Gastrocnemius medialis (tissue), 4 donors: ENCODE measurements around the gene TMEM87B. TPM values are rescaled to one million over a fixed set of nuclear protein-coding genes. Genes with fewer than 3 reads are reported as not detected.
"Not testable (repeated sequence)": the region's sequence is repeated elsewhere in the genome, so short reads cannot be mapped to it uniquely, and the experiment has no call there.

ENCODE experiments used
- ATAC-seq, 2 donors: fragments of 150-250 bp; one replicate each; pipeline ENCODE4 v1.9.1; 2016
- DNase-seq, 2 donors: peaks; one replicate each; pipeline ENCODE4 v3.0.0-alpha.2; 2019
- H3K27ac ChIP-seq, 4 donors: fragments of 200-600 bp; sonication (generic); 1 replicate in 1 of 4; 2 replicates in 3 of 4; pipeline ENCODE4 v1.5.1; 2016 to 2018; ENCODE audit warnings: mild to moderate bottlenecking in 2 of 4, moderate library complexity in 1 of 4
- H3K27me3 ChIP-seq, 3 donors: fragments of 200-600 bp; sonication (generic) in 2 of 3; 1 replicate in 1 of 3; 2 replicates in 2 of 3; pipeline versions ENCODE4 v1.5.1 to v1.6.0; 2016 to 2019; ENCODE audit warnings: mild to moderate bottlenecking in 1 of 3, moderate library complexity in 1 of 3
- H3K36me3 ChIP-seq, 2 donors: fragments of 200-600 bp; sonication (generic) in 1 of 2; one replicate each; pipeline ENCODE4 v1.5.1; 2017 to 2018
- H3K4me1 ChIP-seq, 2 donors: fragments of 200-600 bp; sonication (generic) in 1 of 2; one replicate each; pipeline ENCODE4 v1.5.1; 2016 to 2017; ENCODE audit warnings: mild to moderate bottlenecking in 2 of 2
- H3K4me3 ChIP-seq, 4 donors: fragments of 200-600 bp; sonication (generic) in 3 of 4; 1 replicate in 1 of 4; 2 replicates in 3 of 4; pipeline ENCODE4 v1.5.1; 2016 to 2019; ENCODE audit warnings: mild to moderate bottlenecking in 2 of 4
- H3K9me3 ChIP-seq, 3 donors: fragments of 200-600 bp; sonication (generic) in 2 of 3; 1 replicate in 1 of 3; 2 replicates in 2 of 3; pipeline ENCODE4 v1.5.1; 2016 to 2019
- CTCF ChIP-seq, 5 experiments: fragments of 450-650 bp in 3 of 5; fragments of 200-600 bp in 2 of 5; sonication (generic) in 2 of 5; IDR thresholded peaks in 4 of 5; conservative IDR thresholded peaks in 1 of 5; 1 replicate in 4 of 5; 2 replicates in 1 of 5; pipeline ENCODE4 v1.5.1; 2016 to 2019; ENCODE audit warnings: antibody characterized with exemption in 5 of 5, mild to moderate bottlenecking in 3 of 5, moderate library complexity in 3 of 5
- POLR2A ChIP-seq, 2 donors: fragments of 450-650 bp; IDR thresholded peaks; one replicate each; pipeline ENCODE4 v1.6.1; 2017; ENCODE audit warnings: antibody characterized with exemption in 2 of 2, mild to moderate bottlenecking in 2 of 2, moderate library complexity in 2 of 2
- in situ Hi-C, 4 donors: fragments of 200-750 bp; cut with MboI; loops; one replicate each; pipeline versions ENCODE4 v1.15.0 to v1.8.0; 2017; ENCODE audit warnings: low sequenced_read_pairs in 4 of 4
- intact Hi-C: fragments of 100-400 bp; cut with DNase I; formaldehyde crosslinking; loops from one replicate; pipeline ENCODE4 v1.15.1; 2023; ENCODE audit warnings: low total_unique reads
- total RNA-seq, 4 donors: library from RNA; depleted of rRNA; stranded (reverse); fragments of >200 nt; gene quantifications; one replicate each; pipeline versions ENCODE4 v1.1.0 to v1.2.3, GENCODE V29; 2016

The TMEM87B gene
- total RNA-seq, 4 donors from 2014 or later = 2.6 to 5.0 (median 3.1) TPM

GRCh38 chr2:112096098-112096497 lies 41.0 kb downstream of the TMEM87B start:
- Histone ChIP-seq H3K36me3 (peaks cover 0 to 5% of the 10 kb centered on the region in 2 donors), H3K4me1 (no peaks in the 10 kb centered on the region), H3K27ac (no peak overlapping the region), H3K4me3 (no peak overlapping the region), H3K27me3 (no peaks in the 10 kb centered on the region), H3K9me3 (no peaks in the 10 kb centered on the region)
- DNase-seq (no peak), ATAC-seq (no peak)
- no peak for TF ChIP-seq POLR2A (IDR thresholded peaks at IDR 0.05)
- no peak for TF ChIP-seq CTCF (IDR thresholded peaks at IDR 0.05 in 4 of 5, conservative IDR thresholded peaks at IDR 0.05 in 1 of 5)
- in situ Hi-C loops = no loop called here
- intact Hi-C loops = no loop called here

GRCh38 chr2:112108178-112108832 lies 53.2 kb downstream of the TMEM87B start:
- H3K36me3 ChIP-seq = peaks cover 0 to 12% of the 10 kb centered on the region in 2 donors
- H3K4me1 ChIP-seq = no peaks in the 10 kb centered on the region
- no peak overlapping the region for H3K4me3 ChIP-seq
- TF ChIP-seq POLR2A (IDR thresholded peaks at IDR 0.05) (no peak), CTCF (IDR thresholded peaks at IDR 0.05 in 4 of 5, conservative IDR thresholded peaks at IDR 0.05 in 1 of 5) (no peak)
- H3K9me3 ChIP-seq = peaks cover 0 to 6% (median 0%) of the 10 kb centered on the region in 3 donors
- in situ Hi-C loops = no loop called here
- ATAC-seq = no peak
- no peak for DNase-seq
- intact Hi-C loops = no loop called here
- no peak overlapping the region for H3K27ac ChIP-seq
- H3K27me3 ChIP-seq = no peaks in the 10 kb centered on the region

- ATAC-seq = no peak
- H3K27me3 ChIP-seq = no peaks in the 10 kb centered on the region
- no peak for DNase-seq
- peaks cover 0 to 12% of the 10 kb centered on the region in 2 donors for H3K36me3 ChIP-seq
- peaks cover 0 to 6% (median 0%) of the 10 kb centered on the region in 3 donors for H3K9me3 ChIP-seq
- intact Hi-C loops = no loop called here
- TF ChIP-seq CTCF (IDR thresholded peaks at IDR 0.05 in 4 of 5, conservative IDR thresholded peaks at IDR 0.05 in 1 of 5) (no peak), POLR2A (IDR thresholded peaks at IDR 0.05) (no peak)
- in situ Hi-C loops = no loop called here
- no peak overlapping the region for H3K27ac ChIP-seq
- no peak overlapping the region for H3K4me3 ChIP-seq
- H3K4me1 ChIP-seq = no peaks in the 10 kb centered on the region
Measured at GRCh38 chr2:112109278-112109677, 54.2 kb downstream of the TMEM87B start.

- Histone ChIP-seq H3K27ac (no peak overlapping the region), H3K4me1 (no peaks in the 10 kb centered on the region), H3K36me3 (peaks cover 0 to 12% of the 10 kb centered on the region in 2 donors), H3K9me3 (peaks cover 0 to 6% (median 0%) of the 10 kb centered on the region in 3 donors), H3K27me3 (no peaks in the 10 kb centered on the region), H3K4me3 (no peak overlapping the region)
- intact Hi-C loops (no loop called here), in situ Hi-C loops (no loop called here)
- TF ChIP-seq CTCF (IDR thresholded peaks at IDR 0.05 in 4 of 5, conservative IDR thresholded peaks at IDR 0.05 in 1 of 5) (no peak), POLR2A (IDR thresholded peaks at IDR 0.05) (no peak)
- ATAC-seq = no peak
- no peak for DNase-seq
Measured at GRCh38 chr2:112110966-112111365, 55.9 kb downstream of the TMEM87B start.

GRCh38 chr2:112113354-112113753 lies 58.3 kb downstream of the TMEM87B start:
- intact Hi-C loops = not testable (repeated sequence)

More at GRCh38 chr2:112113354-112113753, 58.3 kb downstream of the TMEM87B start:
- peaks cover 0 to 11% of the 10 kb centered on the region in 2 donors for H3K36me3 ChIP-seq
- DNase-seq, H3K27me3 ChIP-seq, in situ Hi-C loops, ATAC-seq, H3K9me3 ChIP-seq, H3K4me3 ChIP-seq, H3K27ac ChIP-seq, H3K4me1 ChIP-seq: not testable (repeated sequence)
